ENCODE results near the gene NIPAL3.

DNA sequence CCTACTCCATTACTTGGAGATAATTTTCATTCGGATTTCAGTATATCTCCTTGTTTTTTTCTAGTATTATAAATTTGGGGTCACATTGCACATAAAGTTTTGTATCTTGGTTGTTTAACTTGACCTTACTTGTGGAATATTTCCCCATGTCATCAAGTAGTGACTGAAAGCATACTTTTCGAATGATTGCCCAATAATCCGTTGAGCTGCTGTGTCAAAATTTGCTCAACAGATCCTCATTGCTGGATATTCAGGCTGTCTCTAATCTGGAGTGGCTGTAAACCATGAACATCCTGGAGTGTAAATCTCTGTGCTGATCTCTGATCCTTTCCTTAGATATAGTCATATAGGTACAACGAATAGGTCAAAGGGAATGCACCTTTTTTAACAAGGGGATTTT, 4.9 kb downstream of the NIPAL3 start:
- TF ChIP-seq, protein P1, sequence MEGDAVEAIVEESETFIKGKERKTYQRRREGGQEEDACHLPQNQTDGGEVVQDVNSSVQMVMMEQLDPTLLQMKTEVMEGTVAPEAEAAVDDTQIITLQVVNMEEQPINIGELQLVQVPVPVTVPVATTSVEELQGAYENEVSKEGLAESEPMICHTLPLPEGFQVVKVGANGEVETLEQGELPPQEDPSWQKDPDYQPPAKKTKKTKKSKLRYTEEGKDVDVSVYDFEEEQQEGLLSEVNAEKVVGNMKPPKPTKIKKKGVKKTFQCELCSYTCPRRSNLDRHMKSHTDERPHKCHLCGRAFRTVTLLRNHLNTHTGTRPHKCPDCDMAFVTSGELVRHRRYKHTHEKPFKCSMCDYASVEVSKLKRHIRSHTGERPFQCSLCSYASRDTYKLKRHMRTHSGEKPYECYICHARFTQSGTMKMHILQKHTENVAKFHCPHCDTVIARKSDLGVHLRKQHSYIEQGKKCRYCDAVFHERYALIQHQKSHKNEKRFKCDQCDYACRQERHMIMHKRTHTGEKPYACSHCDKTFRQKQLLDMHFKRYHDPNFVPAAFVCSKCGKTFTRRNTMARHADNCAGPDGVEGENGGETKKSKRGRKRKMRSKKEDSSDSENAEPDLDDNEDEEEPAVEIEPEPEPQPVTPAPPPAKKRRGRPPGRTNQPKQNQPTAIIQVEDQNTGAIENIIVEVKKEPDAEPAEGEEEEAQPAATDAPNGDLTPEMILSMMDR (IDR thresholded peaks at IDR 0.05), result no peak
- TF ChIP-seq EP300 (IDR thresholded peaks at IDR 0.05) (no peak), POLR2A (IDR thresholded peaks at IDR 0.05) (no peak)
